SK-N-SH (cell line): Measurements from ENCODE around the gene SLFN11. TPM values are rescaled to one million over a fixed set of nuclear protein-coding genes. Genes with fewer than 3 reads are reported as not detected.
"Not testable (repeated sequence)": the region's sequence is repeated elsewhere in the genome, so short reads cannot be mapped to it uniquely, and the experiment has no call there.

Source experiments
- CTCF ChIA-PET: fragments of 300-600, 350-600 bp; formaldehyde crosslinking; extraction: SDS; loops from one replicate; lab custom pipeline; 2021; lab: Yijun Ruan, JAX
- POLR2A ChIA-PET: fragments of 350-600 bp; sonication (Branson Sonifier 250); formaldehyde crosslinking; extraction: SDS; loops from one replicate; lab custom pipeline; 2020; ENCODE audit warnings: antibody characterized with exemption, inconsistent platforms; lab: Yijun Ruan, JAX
- DNase-seq: peaks from one replicate; pipeline ENCODE4 v3.0.0; 2012
- H2AFZ ChIP-seq: fragments of 200-600 bp; sonication (generic); 2 replicates; pipeline ENCODE4 v1.8.1; 2016; ENCODE audit warnings: antibody characterized with exemption, mild to moderate bottlenecking, low read depth
- H3F3A ChIP-seq: fragments of 200-600 bp; sonication (generic); replicated peaks from 2 replicates; pipeline ENCODE3; 2016; ENCODE audit warnings: antibody characterized with exemption, mild to moderate bottlenecking; ENCODE audit not compliant: insufficient read depth
- H3K27ac ChIP-seq, 2 experiments: fragments of 200-500 bp in 1 of 2; fragments of 200-600 bp in 1 of 2; sonication (Bioruptor generic) in 1 of 2; sonication (generic), shearing (Covaris generic) in 1 of 2; 2 replicates each; pipeline versions ENCODE4 v1.5.1 to v1.6.1; 2014 to 2016; ENCODE audit warnings: low read depth in 2 of 2, inconsistent platforms in 1 of 2, low read length in 1 of 2, mild to moderate bottlenecking in 1 of 2, mixed read lengths in 1 of 2
- H3K27me3 ChIP-seq: fragments of 200-600 bp; sonication (generic), shearing (Covaris generic); 2 replicates; pipeline ENCODE4 v1.6.1; 2016; ENCODE audit warnings: mixed run types; ENCODE audit not compliant: insufficient read depth
- H3K36me3 ChIP-seq, 2 experiments: fragments of 200-500 bp in 1 of 2; fragments of 200-600 bp in 1 of 2; sonication (Bioruptor generic) in 1 of 2; sonication (generic) in 1 of 2; replicated peaks in 1 of 2; 2 replicates each; pipeline versions ENCODE3 to v1.5.1; 2014 to 2016; ENCODE audit warnings: low read length in 1 of 2, mild to moderate bottlenecking in 1 of 2; ENCODE audit not compliant: insufficient read depth in 2 of 2, control insufficient read depth in 1 of 2
- H3K4me1 ChIP-seq, 2 experiments: fragments of 200-500 bp in 1 of 2; fragments of 200-600 bp in 1 of 2; sonication (Bioruptor generic) in 1 of 2; sonication (generic), shearing (Covaris generic) in 1 of 2; 2 replicates each; pipeline versions ENCODE4 v1.5.1 to v1.6.1; 2014 to 2016; ENCODE audit warnings: low read depth in 1 of 2, low read length in 1 of 2, mixed run types in 1 of 2; ENCODE audit not compliant: insufficient read depth in 2 of 2, control insufficient read depth in 1 of 2
- H3K4me2 ChIP-seq: fragments of 200-600 bp; sonication (generic), shearing (Covaris generic); 2 replicates; pipeline ENCODE4 v1.6.1; 2017; ENCODE audit warnings: mixed run types
- H3K4me3 ChIP-seq, 2 experiments: fragments of 200-500 bp in 1 of 2; fragments of 200-600 bp in 1 of 2; sonication (Bioruptor generic) in 1 of 2; sonication (generic), shearing (Covaris generic) in 1 of 2; 2 replicates each; pipeline versions ENCODE4 v1.5.1 to v1.8.1; 2014 to 2016; ENCODE audit warnings: low read depth in 2 of 2, inconsistent platforms in 1 of 2, low read length in 1 of 2, mild to moderate bottlenecking in 1 of 2, mixed read lengths in 1 of 2, moderate library complexity in 1 of 2
- H3K79me2 ChIP-seq: fragments of 200-600 bp; sonication (generic); 2 replicates; pipeline ENCODE4 v1.8.1; 2017; ENCODE audit warnings: mild to moderate bottlenecking; ENCODE audit not compliant: insufficient read depth
- H3K9ac ChIP-seq: fragments of 200-600 bp; sonication (generic); 2 replicates; pipeline ENCODE4 v1.6.1; 2017; ENCODE audit warnings: mixed run types
- H3K9me2 ChIP-seq: fragments of 200-600 bp; sonication (generic); 2 replicates; pipeline ENCODE4 v1.6.1; 2017; ENCODE audit warnings: mixed run types
- H3K9me3 ChIP-seq: fragments of 200-600 bp; sonication (generic); 2 replicates; pipeline ENCODE4 v1.6.1; 2017; ENCODE audit warnings: mixed run types, mild to moderate bottlenecking, moderate library complexity
- H4K20me1 ChIP-seq: fragments of 200-600 bp; sonication (generic); 2 replicates; pipeline ENCODE4 v1.6.1; 2017; ENCODE audit warnings: mild to moderate bottlenecking, mixed run types; ENCODE audit not compliant: insufficient read depth
- ELF1 ChIP-seq: IDR thresholded peaks from 2 replicates; pipeline ENCODE4 v1.4.0; 2012
- EP300 ChIP-seq, 2 experiments: IDR thresholded peaks; 2 replicates each; pipeline versions ENCODE4 v1.4.0 to v1.6.1; 2012; ENCODE audit warnings: borderline replicate concordance in 1 of 2, low read depth in 1 of 2, low read length in 1 of 2
- GATA2 ChIP-seq: sonication (generic); formaldehyde crosslinking; IDR thresholded peaks from 2 replicates; pipeline ENCODE4 v1.5.0; 2020; ENCODE audit warnings: mild to moderate bottlenecking, missing genetic modification reagents
- IRF3 ChIP-seq: fragments of 150-350 bp; IDR thresholded peaks from 2 replicates; pipeline ENCODE4 v1.6.1; 2016; ENCODE audit warnings: mild to moderate bottlenecking, low read depth, low read length
- JUND ChIP-seq: IDR thresholded peaks from 2 replicates; pipeline ENCODE4 v1.4.0; 2012
- MAX ChIP-seq: IDR thresholded peaks from 2 replicates; pipeline ENCODE4 v1.4.0; 2012; ENCODE audit warnings: low read depth
- MEF2A ChIP-seq: IDR thresholded peaks from 2 replicates; pipeline ENCODE4 v1.4.0; 2012; ENCODE audit warnings: low read depth, borderline replicate concordance
- NRF1 ChIP-seq: IDR thresholded peaks from 2 replicates; pipeline ENCODE4 v1.6.1; 2012; ENCODE audit warnings: low read depth, mild to moderate bottlenecking, low read length
- REST ChIP-seq: IDR thresholded peaks from 2 replicates; pipeline ENCODE4 v1.6.1; 2012; ENCODE audit warnings: mild to moderate bottlenecking, low read depth, low read length, moderate library complexity
- SIN3A ChIP-seq: IDR thresholded peaks from 2 replicates; pipeline ENCODE4 v1.6.1; 2012; ENCODE audit warnings: low read depth, mild to moderate bottlenecking, low read length, moderate library complexity, borderline replicate concordance
- SMC3 ChIP-seq: IDR thresholded peaks from 2 replicates; pipeline ENCODE4 v1.6.1; 2012; ENCODE audit warnings: low read depth, low read length, improper control_type of control experiment
- USF1 ChIP-seq: IDR thresholded peaks from 2 replicates; pipeline ENCODE4 v1.4.0; 2012; ENCODE audit warnings: low read depth, borderline replicate concordance
- USF2 ChIP-seq: fragments of 150-350 bp; IDR thresholded peaks from 2 replicates; pipeline ENCODE4 v1.6.1; 2017; ENCODE audit warnings: antibody characterized with exemption, low read length, low read depth, borderline replicate concordance
- ZBTB33 ChIP-seq: IDR thresholded peaks from 2 replicates; pipeline ENCODE4 v1.4.0; 2012; ENCODE audit warnings: low read depth, borderline replicate concordance
- WGBS: methylation state at CpG from one replicate; pipeline ENCODE4 v1.1.6; 2017; ENCODE audit warnings: low lambda C conversion rate; 5-methylcytosine and 5-hydroxymethylcytosine counted together
- polyA plus RNA-seq, 3 experiments: library from polyadenylated mRNA; depleted of rRNA; stranded (reverse); fragments of >200 nt; gene quantifications; 2 replicates each; pipeline ENCODE4 v1.2.3, GENCODE V29; 2012

Gene SLFN11
- polyA plus RNA-seq, 1 of the 3 experiments (the other 2 are of a cell fraction) = 0.02 TPM

- Histone ChIP-seq H3K27ac (no peak overlapping the region), H3K9me2 (no peaks in the 10 kb centered on the region), H3K9ac (no peak overlapping the region), H3K27me3 (no peaks in the 10 kb centered on the region), H3K4me2 (no peak overlapping the region), H4K20me1 (no peaks in the 10 kb centered on the region), H3K4me3 (no peak overlapping the region), H3K4me1 (no peaks in the 10 kb centered on the region), H3K79me2 (peaks cover 32% of the 10 kb centered on the region), H3K36me3 (peaks cover 10 to 67% of the 10 kb centered on the region in 2 experiments), H3F3A (no peaks in the 10 kb centered on the region), H3K9me3 (no peaks in the 10 kb centered on the region), H2AFZ (no peak overlapping the region)
- ChIA-PET POLR2A (no interaction called here), CTCF (no interaction called here)
- DNase-seq = no peak
- 43% methylated on average over 2 of the region's 2 CpGs for WGBS
- TF ChIP-seq ZBTB33 (no peak), MAX (no peak), SMC3 (no peak), SIN3A (no peak), MEF2A (no peak), GATA2 (no peak), NRF1 (no peak), USF1 (no peak), EP300 (IDR thresholded peaks at IDR 0.05; ENCODE audit: borderline replicate concordance in 1 of 2, low read depth in 1 of 2, low read length in 1 of 2) (no peak), REST (no peak), ELF1 (no peak), IRF3 (no peak), USF2 (no peak), JUND (no peak)
Measured at GRCh38 chr17:35416659-35417058, 43.2 kb upstream of the SLFN11 start.

- CTCF ChIA-PET, H3K9me3 ChIP-seq, H4K20me1 ChIP-seq, H3K9ac ChIP-seq, H3K27me3 ChIP-seq, DNase-seq, H3K27ac ChIP-seq, H3K4me1 ChIP-seq, H3K4me2 ChIP-seq, H3K9me2 ChIP-seq, H2AFZ ChIP-seq, POLR2A ChIA-PET, H3F3A ChIP-seq, H3K4me3 ChIP-seq: not testable (repeated sequence)
- Histone ChIP-seq H3K79me2 (peaks cover 31% of the 10 kb centered on the region), H3K36me3 (peaks cover 25 to 68% of the 10 kb centered on the region in 2 experiments)
- 42% methylated on average over 2 of the region's 2 CpGs for WGBS
Measured at GRCh38 chr17:35414707-35415106, 41.3 kb upstream of the SLFN11 start.
